Mesodermal cell (in vitro differentiated cells): ENCODE measurements around the gene ZDHHC8.

Experiments
- H3K27ac ChIP-seq: 2 replicates; pipeline ENCODE4 v1.7.0; 2013; ENCODE audit warnings: mild to moderate bottlenecking, low read depth, low read length, moderate library complexity; ENCODE audit not compliant: severe bottlenecking
- H3K36me3 ChIP-seq: 2 replicates; pipeline ENCODE4 v1.7.1; 2013; ENCODE audit warnings: mild to moderate bottlenecking, low read length, moderate library complexity; ENCODE audit not compliant: control insufficient read depth, insufficient read depth
- H3K4me1 ChIP-seq: one replicate; pipeline ENCODE4 v1.7.1; 2013; ENCODE audit warnings: mild to moderate bottlenecking, low read length; ENCODE audit not compliant: insufficient read depth, control insufficient read depth, poor library complexity, severe bottlenecking
- H3K4me3 ChIP-seq: 2 replicates; pipeline ENCODE4 v1.7.0; 2013; ENCODE audit warnings: low read length, control low read depth, mild to moderate bottlenecking; ENCODE audit not compliant: insufficient read depth, poor library complexity, severe bottlenecking; ENCODE audit errors: extremely low read depth
- H3K9me3 ChIP-seq: 2 replicates; pipeline ENCODE4 v1.7.1; 2013; ENCODE audit warnings: mild to moderate bottlenecking, low read length, moderate library complexity; ENCODE audit not compliant: control insufficient read depth
- WGBS, 2 experiments: methylation state at CpG; one replicate each; pipeline ENCODE4 v1.1.5; 2013; ENCODE audit warnings: missing lambda C conversion rate in 2 of 2; ENCODE audit not compliant: insufficient coverage in 2 of 2; 5-methylcytosine and 5-hydroxymethylcytosine counted together

ZDHHC8 gene

DNA sequence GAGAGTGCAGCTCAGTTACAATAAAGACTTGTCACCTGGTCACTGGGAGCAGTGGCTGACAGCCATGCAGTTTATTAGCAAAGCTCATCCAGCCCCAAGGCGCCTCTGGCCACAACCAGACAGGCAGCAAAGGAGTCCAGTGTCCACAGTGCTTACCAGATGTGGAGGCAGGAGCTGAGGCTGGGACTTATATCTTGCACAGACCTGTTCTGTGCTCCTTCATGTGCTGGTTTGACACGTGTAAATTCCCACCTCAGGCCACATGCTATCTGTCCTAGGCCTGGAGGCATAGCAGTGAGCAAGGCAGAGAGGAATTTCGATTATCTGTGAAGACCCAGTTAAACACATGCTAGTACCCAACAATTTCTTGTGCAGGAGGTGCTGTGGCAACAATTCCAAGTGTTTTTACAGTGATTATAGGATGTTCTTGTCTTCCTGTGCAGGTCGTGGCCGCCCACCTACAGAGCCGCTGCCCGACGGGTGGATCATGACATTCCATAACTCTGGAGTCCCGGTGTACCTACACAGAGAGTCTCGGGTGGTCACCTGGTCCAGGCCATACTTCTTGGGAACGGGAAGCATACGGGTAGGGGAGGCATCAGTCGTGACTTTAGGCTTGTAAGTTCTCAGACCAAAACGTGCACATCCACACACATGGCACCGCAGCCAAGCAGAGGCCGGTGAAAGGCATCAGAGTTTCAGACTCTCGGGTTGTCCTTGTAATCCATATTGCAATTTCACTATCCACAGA lies 42.2 kb upstream of the ZDHHC8 start:
- H3K4me1 ChIP-seq, result peaks cover 3% of the 10 kb centered on the region
- WGBS, 2 experiments, result 98 to 99% methylated on average over 15 to 16 of the region's 17 CpGs
- H3K27ac ChIP-seq, result no peak overlapping the region
- H3K36me3 ChIP-seq, result peaks cover 92% of the 10 kb centered on the region
- no peak overlapping the region for H3K4me3 ChIP-seq
- H3K9me3 ChIP-seq, result no peaks in the 10 kb centered on the region

DNA sequence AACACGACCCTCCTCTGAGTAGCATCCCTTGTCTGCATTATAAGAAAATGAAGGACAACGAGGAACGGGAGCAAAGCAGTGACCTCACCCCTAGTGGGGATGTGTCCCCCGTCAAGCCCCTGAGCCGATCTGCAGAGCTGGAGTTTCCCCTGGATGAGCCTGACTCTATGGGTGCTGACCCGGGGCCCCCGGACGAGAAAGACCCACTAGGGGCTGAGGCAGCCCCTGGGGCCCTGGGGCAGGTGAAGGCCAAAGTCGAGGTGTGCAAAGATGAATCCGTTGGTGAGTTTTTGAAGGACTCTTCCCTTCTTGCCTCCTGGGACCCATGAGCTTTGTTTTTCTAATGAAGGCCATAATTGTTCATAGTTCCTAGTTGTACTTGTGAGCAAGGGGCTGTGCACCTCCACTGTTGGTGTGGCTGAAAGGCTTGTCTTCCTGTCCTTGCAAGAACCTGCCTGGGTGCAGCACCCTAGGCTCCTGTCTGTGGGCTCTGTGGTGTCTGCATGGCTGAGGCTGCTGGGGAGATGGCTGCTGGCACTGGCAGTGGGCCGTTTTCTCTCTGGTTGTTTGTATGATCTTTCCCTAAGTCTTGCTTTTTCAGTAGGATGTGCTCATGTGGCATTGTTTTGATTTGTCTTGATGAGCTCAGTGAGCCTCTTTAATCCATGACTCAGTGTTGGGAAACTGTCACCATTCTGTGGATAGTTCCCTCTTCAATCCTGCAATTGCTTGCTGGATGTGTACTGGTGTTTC lies 41.5 kb upstream of the ZDHHC8 start:
- H3K27ac ChIP-seq, result no peak overlapping the region
- H3K9me3 ChIP-seq, result no peaks in the 10 kb centered on the region
- no peak overlapping the region for H3K4me3 ChIP-seq
- H3K36me3 ChIP-seq, result peaks cover 97% of the 10 kb centered on the region
- H3K4me1 ChIP-seq, result no peaks in the 10 kb centered on the region
- WGBS, 2 experiments, result 94 to 97% methylated on average over 9 to 11 of the region's 11 CpGs

- Histone ChIP-seq H3K27ac (no peak overlapping the region), H3K4me1 (no peaks in the 10 kb centered on the region), H3K36me3 (peaks cover 98% of the 10 kb centered on the region), H3K9me3 (no peaks in the 10 kb centered on the region), H3K4me3 (no peak overlapping the region)
- 96 to 97% methylated on average over 5 to 7 of the region's 9 CpGs for WGBS, 2 experiments
Observed at GRCh38 chr22:20090730-20091240, 40.8 kb upstream of the ZDHHC8 start.

DNA sequence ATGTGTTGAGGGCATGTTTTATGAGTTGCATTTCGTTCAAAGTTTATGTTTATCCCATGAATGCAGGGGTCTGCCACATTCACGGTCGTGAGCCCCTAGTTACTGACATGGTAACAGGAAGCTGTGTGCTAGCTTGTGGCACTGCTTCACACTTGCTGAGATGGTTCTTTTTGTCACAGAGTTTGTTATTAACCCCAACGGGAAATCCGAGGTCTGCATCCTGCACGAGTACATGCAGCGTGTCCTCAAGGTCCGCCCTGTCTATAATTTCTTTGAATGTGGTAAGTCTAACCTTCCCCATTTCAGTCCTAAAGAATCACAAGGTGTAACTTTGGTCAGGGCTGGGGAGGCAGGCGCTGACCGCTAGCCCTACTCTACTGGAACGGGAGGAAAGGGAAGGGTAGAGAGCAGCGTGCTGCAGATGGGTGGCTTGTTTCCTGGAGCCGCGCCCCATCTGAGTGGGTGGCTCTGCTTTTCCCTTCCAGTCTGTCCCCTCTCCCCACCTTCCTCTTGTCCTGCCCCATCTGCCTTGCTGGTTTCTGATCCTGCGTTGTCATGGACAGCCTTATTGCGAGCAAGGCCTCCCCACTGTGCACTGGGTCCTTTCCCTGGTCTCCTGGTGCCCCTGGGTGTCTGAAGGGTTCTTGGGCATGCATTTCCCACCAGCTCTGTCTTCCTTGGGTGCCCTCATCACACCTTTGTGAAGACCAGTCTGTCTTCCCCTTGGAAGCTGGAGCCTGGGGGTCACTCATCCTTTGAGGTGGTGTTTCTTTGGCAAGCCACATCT lies 39.7 kb upstream of the ZDHHC8 start:
- H3K4me3 ChIP-seq, result no peak overlapping the region
- H3K9me3 ChIP-seq, result no peaks in the 10 kb centered on the region
- peaks cover 98% of the 10 kb centered on the region for H3K36me3 ChIP-seq
- no peak overlapping the region for H3K27ac ChIP-seq
- H3K4me1 ChIP-seq, result no peaks in the 10 kb centered on the region
- 97 to 98% methylated on average over 5 to 14 of the region's 16 CpGs for WGBS, 2 experiments

DNA sequence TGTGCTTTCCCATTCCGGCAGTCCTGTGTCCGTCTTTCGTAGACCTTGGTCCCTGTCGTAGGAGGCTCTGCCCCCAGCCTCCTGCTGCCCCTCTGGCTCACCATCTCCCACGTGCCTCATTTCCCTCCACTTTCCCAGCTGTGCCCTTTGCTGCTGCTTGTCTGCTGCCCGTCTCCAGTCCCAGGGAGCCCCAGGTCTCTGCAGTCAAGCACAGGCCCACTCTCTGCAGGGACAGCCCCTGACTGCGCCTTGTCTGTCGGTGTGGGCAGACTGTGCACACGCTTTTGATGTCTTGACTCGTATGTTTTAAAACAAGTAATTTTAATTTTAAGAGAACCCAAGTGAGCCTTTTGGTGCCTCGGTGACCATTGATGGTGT lies 39.1 kb upstream of the ZDHHC8 start:
- H3K9me3 ChIP-seq, result no peaks in the 10 kb centered on the region
- no peaks in the 10 kb centered on the region for H3K4me1 ChIP-seq
- no peak overlapping the region for H3K27ac ChIP-seq
- H3K4me3 ChIP-seq, result no peak overlapping the region
- peaks cover 98% of the 10 kb centered on the region for H3K36me3 ChIP-seq
- 95 to 98% methylated on average over 9 to 11 of the region's 11 CpGs for WGBS, 2 experiments

DNA sequence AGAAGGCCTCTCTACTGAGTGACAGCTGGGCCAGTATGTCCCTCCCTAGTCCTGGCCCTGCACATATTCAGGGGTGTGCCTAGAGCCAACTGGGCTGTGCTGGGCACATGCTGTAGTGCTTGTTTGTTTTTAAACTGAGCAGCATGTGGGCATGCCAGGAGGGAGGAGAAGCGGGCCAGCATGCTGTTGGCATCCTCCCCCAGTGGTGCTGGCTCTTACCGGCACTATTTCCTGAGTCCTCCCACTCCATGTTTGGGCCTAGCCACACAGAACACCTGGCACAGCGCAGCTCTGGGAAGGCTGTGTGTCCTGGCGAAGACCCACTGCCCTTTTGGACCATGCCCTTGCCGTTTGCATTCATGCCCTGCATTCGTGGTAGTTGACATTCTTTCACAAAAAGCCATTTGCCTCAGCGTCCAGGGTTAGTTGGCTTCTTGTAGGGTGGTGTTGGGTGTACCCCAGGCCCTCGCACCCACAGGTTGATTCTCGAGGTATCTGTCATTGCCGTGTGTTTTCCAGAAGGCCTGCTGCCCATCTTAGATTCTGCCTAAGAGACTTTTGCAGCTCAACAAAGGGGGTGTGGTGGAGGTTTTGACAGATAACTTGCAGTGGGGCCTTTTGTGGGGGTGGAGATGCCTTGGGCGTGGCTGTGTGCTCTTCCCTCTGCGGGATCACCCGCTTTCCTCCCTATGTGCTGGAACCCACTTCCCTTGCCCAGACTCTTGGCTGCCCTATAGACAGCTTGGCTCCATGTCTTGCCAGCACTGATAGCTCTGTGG lies 38.0 kb upstream of the ZDHHC8 start:
- Histone ChIP-seq H3K4me1 (no peaks in the 10 kb centered on the region), H3K4me3 (no peak overlapping the region), H3K27ac (no peak overlapping the region), H3K36me3 (peaks cover 97% of the 10 kb centered on the region), H3K9me3 (no peaks in the 10 kb centered on the region)
- WGBS, 2 experiments, result 98 to 99% methylated on average over 12 of the region's 13 CpGs

- Histone ChIP-seq H3K36me3 (peaks cover 99% of the 10 kb centered on the region), H3K4me1 (no peaks in the 10 kb centered on the region), H3K4me3 (no peak overlapping the region), H3K27ac (no peak overlapping the region), H3K9me3 (no peaks in the 10 kb centered on the region)
- 99 to 100% methylated on average over 12 of the region's 15 CpGs for WGBS, 2 experiments
Observed at GRCh38 chr22:20094197-20094807, 37.3 kb upstream of the ZDHHC8 start.

- H3K36me3 ChIP-seq, result peaks cover 98% of the 10 kb centered on the region
- WGBS, 2 experiments, result 100% methylated on average over 1 of the region's 4 CpGs; no CpG with 5 or more reads in 1 of the 2 experiments
- H3K9me3 ChIP-seq, result no peaks in the 10 kb centered on the region
- H3K27ac ChIP-seq, result no peak overlapping the region
- no peak overlapping the region for H3K4me3 ChIP-seq
- no peaks in the 10 kb centered on the region for H3K4me1 ChIP-seq
Observed at GRCh38 chr22:20095521-20095920, 36.1 kb upstream of the ZDHHC8 start.

DNA sequence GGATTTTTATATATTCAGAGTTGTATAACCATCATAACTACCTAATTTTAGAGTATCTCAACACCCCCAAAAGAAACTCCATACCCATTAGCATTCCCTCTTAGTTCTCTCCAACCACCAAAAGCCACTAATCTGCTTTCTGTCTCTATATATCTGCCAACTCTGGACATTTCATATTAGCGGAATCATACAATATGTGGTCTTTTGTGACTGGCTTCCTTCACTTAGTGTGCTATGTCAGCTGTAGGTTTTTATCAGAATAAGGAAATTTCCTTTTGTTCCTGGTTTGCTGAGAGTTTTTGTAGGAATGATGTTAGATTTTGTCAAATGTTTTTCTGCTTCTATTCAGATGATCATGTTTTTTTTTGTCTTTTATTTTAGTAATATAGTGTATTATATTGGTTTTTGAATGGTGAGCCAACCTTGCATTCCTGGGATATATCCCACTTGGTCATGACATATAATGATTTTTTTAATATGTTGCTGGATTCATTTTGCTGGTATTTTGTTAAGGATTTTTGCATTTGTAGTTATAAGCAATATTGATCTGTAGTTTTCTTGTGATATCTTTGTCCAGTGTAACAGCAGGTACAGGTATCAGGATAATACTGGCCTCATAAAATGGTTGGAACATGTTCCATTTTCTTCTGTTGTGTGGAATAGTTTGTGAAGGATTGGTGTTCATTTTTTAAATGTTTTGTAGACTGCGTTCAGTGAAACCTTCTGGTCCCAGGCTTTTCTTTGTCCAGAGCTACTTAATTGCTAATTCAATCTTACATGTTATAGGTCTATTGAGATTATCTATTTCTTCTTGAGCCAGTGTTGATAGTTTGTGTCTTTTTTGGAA lies 34.8 kb upstream of the ZDHHC8 start:
- no peak overlapping the region for H3K27ac ChIP-seq
- H3K9me3 ChIP-seq, result no peaks in the 10 kb centered on the region
- H3K4me1 ChIP-seq, result no peaks in the 10 kb centered on the region
- H3K36me3 ChIP-seq, result peaks cover 96% of the 10 kb centered on the region
- H3K4me3 ChIP-seq, result no peak overlapping the region
- WGBS, 2 experiments, result 80 to 100% methylated on average over 1 of the region's 2 CpGs
